Pancreas (tissue), 10 donors: Measurements from ENCODE around the gene TXN2. TPM values are rescaled to one million over a fixed set of nuclear protein-coding genes. Genes with fewer than 3 reads are reported as not detected.

Source experiments
- ATAC-seq, 4 donors: fragments of 200-7000 bp; cut with Tn5 transposase; one replicate each; pipeline versions ENCODE4 v1.8.0 to v1.9.1; 2020; ENCODE audit warnings: mild to moderate bottlenecking in 4 of 4, moderate library complexity in 4 of 4
- DNase-seq, 6 donors: peaks; one replicate each; pipeline ENCODE4 v3.0.0-alpha.2; 2020
- FAIRE-seq: peaks from 2 replicates; lab custom pipeline; 2012; peaks lifted over from hg19 to GRCh38; lab: Jason Lieb, UNC
- H3K27ac ChIP-seq, 4 donors: fragments of 200-600 bp; sonication (generic); 1 replicate in 3 of 4; 2 replicates in 1 of 4; pipeline versions ENCODE4 v1.5.0 to v1.8.0; 2020
- H3K27me3 ChIP-seq, 4 donors: fragments of 200-600 bp; one replicate each; pipeline ENCODE4 v1.8.0; 2021
- H3K36me3 ChIP-seq, 3 donors: fragments of 200-600 bp; sonication (generic) in 1 of 3; one replicate each; pipeline versions ENCODE4 v1.5.0 to v1.8.0; 2020 to 2021
- H3K4me1 ChIP-seq, 3 donors: fragments of 200-600 bp; one replicate each; pipeline ENCODE4 v1.8.0; 2021
- H3K4me3 ChIP-seq, 4 donors: fragments of 200-600 bp; sonication (generic) in 2 of 4; one replicate each; pipeline versions ENCODE4 v1.5.0 to v1.8.0; 2020 to 2021
- H3K9me3 ChIP-seq, 4 donors: fragments of 200-600 bp; one replicate each; pipeline ENCODE4 v1.8.0; 2021
- WGBS, 2 donors: extraction: QIAGEN DNeasy Blood & Tissue Kit; methylation state at CpG; one replicate each; pipeline ENCODE4 v1.1.7; 2013; 5-methylcytosine and 5-hydroxymethylcytosine counted together
- intact Hi-C, 3 donors: fragments of 100-400 bp; cut with DNase I; formaldehyde crosslinking; loops; one replicate each; pipeline versions ENCODE4 v1.11.1 to v1.14.2; 2022
- polyA plus RNA-seq, 2 donors: library from polyadenylated mRNA; stranded (reverse); fragments of 200-250 nt; gene quantifications; one replicate each; pipeline ENCODE4 v1.2.3, GENCODE V29; 2013
- total RNA-seq, 6 donors: library from RNA; stranded (reverse); fragmentation: NEBNext Ultra II Directional in 4 of 6; extraction: Animal tissue kit (Norgen Biotek cat#: 25700) in 4 of 6; gene quantifications; one replicate each; pipeline versions ENCODE4 v1.2.1 to v1.2.4, GENCODE V29; 2021 to 2023
- TF ChIP-seq, protein P1 (sequence below), 4 donors: fragments of 200-600 bp; sonication (generic) in 3 of 4; IDR thresholded peaks; one replicate each; pipeline versions ENCODE4 v1.5.0 to v1.8.0; 2021; ENCODE audit warnings: antibody characterized with exemption in 4 of 4
- donor health status: healthy with polysubstance abuse.
- donor health status: DM: no; HTN: no; CAD: no; lungs with moderate emphysema.
- donor health status: DM: no; HTN: no; CAD: no.
- donor health status: control.
- donor health status: control.
- donor health status: Bipolar disorder and iron deficiency.
- donor health status: DM: yes; HTN: yes; CAD: no.
- donor health status: DM: no; HTN: no; CAD: no.
- donor health status: DM: no; HTN: no; CAD: no.
- donor health status: DM: yes; HTN: yes; CAD: no.

Gene TXN2
- total and polyA plus RNA-seq, 8 donors = 20.4 to 49.5 (median 32.2) TPM

DNA sequence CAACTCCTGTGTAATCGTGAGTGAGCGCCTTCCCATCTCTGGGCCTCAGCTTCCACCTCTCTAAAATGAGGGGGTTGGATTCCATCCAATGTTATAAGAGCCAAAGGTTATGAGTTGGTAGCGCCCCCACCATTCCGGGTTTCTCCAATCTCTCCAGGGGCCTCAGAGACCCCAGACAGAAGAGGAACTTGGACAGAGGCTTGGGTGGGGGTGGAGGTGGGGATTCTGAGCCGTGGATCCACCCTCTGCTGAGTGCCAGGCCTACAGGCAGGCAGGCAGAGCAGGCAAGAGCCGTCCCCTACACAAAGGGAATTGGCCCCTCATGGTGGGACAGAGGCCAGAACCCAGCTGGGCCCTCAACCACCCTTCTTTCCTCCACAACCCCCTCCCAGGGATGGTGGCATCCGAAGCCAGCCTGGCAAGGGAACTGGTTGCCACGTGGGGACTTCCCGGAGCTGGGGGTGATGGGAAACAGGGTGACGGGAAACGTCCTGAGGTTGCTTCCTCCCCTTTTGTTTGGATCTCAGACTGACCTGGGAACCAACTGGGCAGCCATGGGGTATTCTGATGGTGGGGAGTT lies 31.8 kb downstream of the TXN2 start:
- Histone ChIP-seq H3K4me1 (peaks cover 15 to 52% (median 17%) of the 10 kb centered on the region in 3 donors), H3K27me3 (no peaks in the 10 kb centered on the region), H3K4me3 (no peak overlapping the region), H3K27ac (peak overlapping the region in 2 of 4 donors; percentile 35 to 53), H3K36me3 (no peaks in the 10 kb centered on the region), H3K9me3 (no peaks in the 10 kb centered on the region)
- 64 to 66% methylated on average over 11 of the region's 11 CpGs for WGBS, 2 donors
- ATAC-seq (no peak), FAIRE-seq (no peak), DNase-seq (peak in 1 of 6 donors; percentile 52)
- intact Hi-C loops = loop anchor here in 2 of 3 donors (10.0 kb wide), 2 partner anchors 45 to 55 kb away; no protein-coding TSS in a partner anchor
- TF ChIP-seq, protein P1, sequence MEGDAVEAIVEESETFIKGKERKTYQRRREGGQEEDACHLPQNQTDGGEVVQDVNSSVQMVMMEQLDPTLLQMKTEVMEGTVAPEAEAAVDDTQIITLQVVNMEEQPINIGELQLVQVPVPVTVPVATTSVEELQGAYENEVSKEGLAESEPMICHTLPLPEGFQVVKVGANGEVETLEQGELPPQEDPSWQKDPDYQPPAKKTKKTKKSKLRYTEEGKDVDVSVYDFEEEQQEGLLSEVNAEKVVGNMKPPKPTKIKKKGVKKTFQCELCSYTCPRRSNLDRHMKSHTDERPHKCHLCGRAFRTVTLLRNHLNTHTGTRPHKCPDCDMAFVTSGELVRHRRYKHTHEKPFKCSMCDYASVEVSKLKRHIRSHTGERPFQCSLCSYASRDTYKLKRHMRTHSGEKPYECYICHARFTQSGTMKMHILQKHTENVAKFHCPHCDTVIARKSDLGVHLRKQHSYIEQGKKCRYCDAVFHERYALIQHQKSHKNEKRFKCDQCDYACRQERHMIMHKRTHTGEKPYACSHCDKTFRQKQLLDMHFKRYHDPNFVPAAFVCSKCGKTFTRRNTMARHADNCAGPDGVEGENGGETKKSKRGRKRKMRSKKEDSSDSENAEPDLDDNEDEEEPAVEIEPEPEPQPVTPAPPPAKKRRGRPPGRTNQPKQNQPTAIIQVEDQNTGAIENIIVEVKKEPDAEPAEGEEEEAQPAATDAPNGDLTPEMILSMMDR (IDR thresholded peaks at IDR 0.05) = no peak

DNA sequence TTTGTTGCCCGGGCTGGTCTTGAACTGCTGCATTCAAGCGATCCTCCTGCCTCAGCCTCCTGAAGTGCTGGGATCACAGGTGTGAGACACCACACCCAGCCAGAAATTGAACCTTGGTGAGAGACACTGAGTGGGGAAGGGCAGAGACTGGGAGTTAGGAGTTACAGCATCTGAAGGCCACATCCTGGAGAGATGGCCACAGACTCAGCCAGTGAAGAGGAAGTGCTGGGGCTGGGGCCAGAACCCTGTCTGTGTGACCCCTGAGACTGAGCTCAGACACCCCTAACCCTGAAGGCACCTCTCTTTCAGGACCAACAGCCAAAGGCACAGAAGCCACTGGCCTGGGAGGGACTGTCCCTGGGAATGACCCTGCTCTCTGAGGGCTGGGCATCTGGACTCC lies 33.8 kb downstream of the TXN2 start:
- DNase-seq = no peak
- Histone ChIP-seq H3K27me3 (no peaks in the 10 kb centered on the region), H3K9me3 (no peaks in the 10 kb centered on the region), H3K4me1 (peaks cover 14 to 39% (median 15%) of the 10 kb centered on the region in 3 donors), H3K4me3 (no peak overlapping the region), H3K36me3 (no peaks in the 10 kb centered on the region), H3K27ac (no peak overlapping the region)
- TF ChIP-seq, protein P1 (IDR thresholded peaks at IDR 0.05) = no peak
- intact Hi-C loops = loop anchor here in 1 of 3 donors (10.0 kb wide), 1 partner anchor 53 kb away; no protein-coding TSS in a partner anchor
- 95% methylated on average over 2 of the region's 2 CpGs for WGBS, 2 donors
- no peak for FAIRE-seq
- ATAC-seq = no peak

DNA sequence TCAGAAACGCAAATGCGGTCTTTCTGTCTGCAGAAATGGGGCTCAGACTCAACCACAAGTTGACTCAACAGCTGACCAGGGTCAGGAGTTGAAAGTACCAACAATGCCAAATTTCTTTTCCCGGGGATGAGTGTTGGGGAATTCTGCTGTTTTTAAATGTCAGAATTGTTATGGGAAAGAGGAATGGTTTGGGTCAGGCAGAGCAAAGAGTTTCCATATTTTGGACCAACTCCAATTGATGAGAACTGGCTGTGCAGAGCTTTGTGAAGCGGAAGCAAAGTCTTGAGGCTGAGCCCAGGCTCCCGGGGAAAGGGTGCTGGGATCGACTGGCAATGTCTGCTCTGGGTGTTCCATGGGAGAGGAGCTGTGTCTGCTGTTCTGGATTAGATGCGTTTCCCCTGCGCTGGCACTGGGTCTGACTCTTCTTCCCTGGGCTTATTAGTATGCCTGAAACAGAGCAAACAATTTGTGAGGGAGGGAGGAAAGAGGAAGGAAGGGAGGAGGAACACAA lies 36.2 kb downstream of the TXN2 start:
- Histone ChIP-seq H3K4me1 (peaks cover 0 to 31% (median 3%) of the 10 kb centered on the region in 3 donors), H3K4me3 (no peak overlapping the region), H3K27me3 (no peaks in the 10 kb centered on the region), H3K9me3 (no peaks in the 10 kb centered on the region), H3K36me3 (no peaks in the 10 kb centered on the region), H3K27ac (no peak overlapping the region)
- DNase-seq (no peak), ATAC-seq (peak in 2 of 4 donors; percentile 2 to 13), FAIRE-seq (no peak)
- 81 to 84% methylated on average over 8 of the region's 8 CpGs for WGBS, 2 donors
- TF ChIP-seq, protein P1 (IDR thresholded peaks at IDR 0.05) = no peak
- intact Hi-C loops = loop anchor here in 1 of 3 donors (10.0 kb wide), 1 partner anchor 50 kb away; no protein-coding TSS in a partner anchor

DNA sequence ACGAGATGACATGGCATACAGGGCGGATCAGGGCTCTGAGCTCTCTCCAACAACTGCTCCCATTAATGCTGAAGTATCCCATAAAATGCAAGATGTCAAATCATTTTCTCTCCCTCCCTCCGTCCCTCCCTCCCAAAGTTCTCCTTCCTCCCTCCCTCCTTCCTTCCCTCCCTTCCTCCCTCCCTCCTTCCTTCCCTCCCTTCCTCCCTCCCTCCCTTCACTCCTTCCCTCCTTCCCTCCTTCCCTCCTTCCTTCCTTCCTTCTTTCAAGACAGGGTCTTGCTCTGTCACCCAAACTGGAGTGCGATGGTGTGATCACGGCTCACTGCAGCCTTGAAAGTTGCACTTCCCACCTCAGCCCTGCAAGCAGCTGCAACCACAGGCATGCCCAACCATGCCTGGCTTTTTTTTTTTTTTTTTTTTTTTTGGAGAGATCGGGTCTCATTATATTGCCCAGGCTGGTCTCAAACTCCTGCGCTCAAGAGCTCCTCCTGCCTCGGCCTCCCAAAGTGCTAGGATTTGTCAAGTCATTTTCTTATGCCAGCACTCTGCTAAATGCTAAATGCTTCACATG lies 38.2 kb downstream of the TXN2 start:
- Histone ChIP-seq H3K4me1 (peaks cover 0 to 22% (median 3%) of the 10 kb centered on the region in 3 donors), H3K4me3 (no peak overlapping the region), H3K27ac (no peak overlapping the region), H3K27me3 (no peaks in the 10 kb centered on the region), H3K36me3 (no peaks in the 10 kb centered on the region), H3K9me3 (no peaks in the 10 kb centered on the region)
- ATAC-seq (no peak), FAIRE-seq (no peak), DNase-seq (no peak)
- TF ChIP-seq, protein P1 (IDR thresholded peaks at IDR 0.05) = no peak
- 79 to 82% methylated on average over 8 of the region's 8 CpGs for WGBS, 2 donors
- intact Hi-C loops = loop anchor here in 1 of 3 donors (10.0 kb wide), 1 partner anchor 48 kb away; no protein-coding TSS in a partner anchor
